LNCAP (cell line): ENCODE results near the gene IFNW1.

Source experiments
- TF ChIP-seq, protein P1 (sequence below): fragments of 450-650 bp; IDR thresholded peaks from 2 replicates; pipeline ENCODE4 v1.5.1; 2017; ENCODE audit warnings: mild to moderate bottlenecking

IFNW1 gene

GRCh38 chr9:21102305-21102704 lies 39.3 kb downstream of the IFNW1 start:
- TF ChIP-seq, protein P1, sequence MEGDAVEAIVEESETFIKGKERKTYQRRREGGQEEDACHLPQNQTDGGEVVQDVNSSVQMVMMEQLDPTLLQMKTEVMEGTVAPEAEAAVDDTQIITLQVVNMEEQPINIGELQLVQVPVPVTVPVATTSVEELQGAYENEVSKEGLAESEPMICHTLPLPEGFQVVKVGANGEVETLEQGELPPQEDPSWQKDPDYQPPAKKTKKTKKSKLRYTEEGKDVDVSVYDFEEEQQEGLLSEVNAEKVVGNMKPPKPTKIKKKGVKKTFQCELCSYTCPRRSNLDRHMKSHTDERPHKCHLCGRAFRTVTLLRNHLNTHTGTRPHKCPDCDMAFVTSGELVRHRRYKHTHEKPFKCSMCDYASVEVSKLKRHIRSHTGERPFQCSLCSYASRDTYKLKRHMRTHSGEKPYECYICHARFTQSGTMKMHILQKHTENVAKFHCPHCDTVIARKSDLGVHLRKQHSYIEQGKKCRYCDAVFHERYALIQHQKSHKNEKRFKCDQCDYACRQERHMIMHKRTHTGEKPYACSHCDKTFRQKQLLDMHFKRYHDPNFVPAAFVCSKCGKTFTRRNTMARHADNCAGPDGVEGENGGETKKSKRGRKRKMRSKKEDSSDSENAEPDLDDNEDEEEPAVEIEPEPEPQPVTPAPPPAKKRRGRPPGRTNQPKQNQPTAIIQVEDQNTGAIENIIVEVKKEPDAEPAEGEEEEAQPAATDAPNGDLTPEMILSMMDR: no peak

GRCh38 chr9:21097817-21098216 lies 43.8 kb downstream of the IFNW1 start:
- TF ChIP-seq, protein P1: no peak

DNA sequence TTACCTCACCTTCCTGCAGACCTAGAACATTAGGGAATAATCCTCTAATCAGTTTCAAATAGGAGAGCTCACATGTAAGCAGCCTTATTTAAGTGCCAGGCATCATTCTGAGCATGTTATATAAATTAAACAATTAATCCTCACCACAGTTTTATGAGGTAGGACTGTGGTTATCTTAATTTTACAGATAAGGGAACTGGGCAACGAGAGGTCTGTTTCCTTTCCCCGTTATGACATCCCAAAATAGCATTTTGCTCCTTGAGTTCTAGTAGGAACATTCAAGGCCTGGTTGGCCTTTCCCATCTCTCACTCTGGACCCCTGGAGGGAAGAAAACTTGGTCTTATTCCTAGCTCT lies 44.8 kb downstream of the IFNW1 start:
- TF ChIP-seq, protein P1: no peak

DNA sequence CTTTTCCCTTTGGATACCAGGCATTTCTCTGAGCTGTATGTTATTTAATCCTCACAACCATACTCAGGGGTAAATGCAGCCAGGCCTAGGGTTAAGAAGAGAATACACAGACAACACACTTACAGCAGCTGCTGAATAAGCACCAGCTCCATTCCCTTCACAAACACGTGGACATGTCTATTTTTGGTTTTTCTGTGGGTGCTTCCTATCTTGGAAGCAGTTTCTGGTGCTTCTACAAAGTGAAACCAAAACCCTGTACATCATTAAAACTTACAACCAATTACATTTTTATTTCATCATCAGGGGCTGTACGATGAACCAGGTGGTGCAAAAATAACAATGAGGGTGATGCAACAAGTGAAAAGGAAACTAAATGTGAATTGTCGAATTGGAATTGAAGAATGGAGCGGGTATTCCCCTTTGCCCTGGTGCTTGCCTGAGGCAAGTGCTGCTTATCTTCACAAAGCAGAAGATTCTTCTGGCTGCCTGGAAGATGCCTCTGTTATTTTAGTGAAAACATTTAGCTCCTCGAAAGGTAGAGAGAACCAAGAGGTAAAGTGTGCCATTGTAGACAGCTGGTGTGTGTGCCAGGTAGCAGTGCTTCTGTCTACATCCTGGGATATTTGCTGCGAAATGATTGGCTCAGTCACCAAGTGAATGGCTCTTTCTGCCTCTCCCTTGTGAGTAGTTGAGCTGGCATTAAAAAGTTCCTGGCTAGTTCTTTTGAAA lies 45.3 kb downstream of the IFNW1 start:
- TF ChIP-seq, protein P1: no peak

GRCh38 chr9:21095561-21095960 lies 46.1 kb downstream of the IFNW1 start:
- TF ChIP-seq, protein P1: no peak
